Measurements from ENCODE around the gene CAMSAP1.

DNA sequence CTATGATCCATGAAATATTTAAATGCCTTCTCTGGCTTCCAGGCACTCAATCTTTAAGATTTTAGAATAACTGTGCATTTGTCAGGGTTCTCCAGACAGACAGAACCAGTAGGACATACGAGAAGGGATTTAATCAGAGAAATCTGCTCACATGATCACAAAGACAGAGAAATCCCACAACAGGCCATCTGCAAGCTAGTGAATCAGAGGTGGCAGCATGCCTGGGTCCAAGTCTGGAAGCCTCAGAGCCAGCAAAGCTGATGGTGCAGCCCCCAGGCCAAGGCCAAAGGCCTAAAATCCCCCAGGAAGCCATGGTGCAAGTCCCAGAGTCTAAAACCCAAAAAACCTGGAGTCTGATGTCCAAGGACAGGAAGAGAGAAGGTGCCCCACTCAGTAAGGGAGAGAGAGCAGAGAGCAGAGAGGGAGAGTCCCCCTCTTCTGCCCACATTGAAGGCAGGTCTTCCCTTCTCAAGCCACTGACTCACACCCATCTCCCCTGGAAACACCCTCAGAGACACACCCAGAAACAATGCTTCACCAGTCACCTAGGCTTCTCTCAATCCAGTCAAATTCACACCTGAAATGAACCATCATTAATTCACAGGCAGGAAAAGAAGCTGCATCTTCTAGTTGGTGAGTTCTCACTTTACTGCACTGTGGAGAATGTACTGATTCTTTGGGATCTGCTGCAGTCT lies 48.7 kb downstream of the CAMSAP1 start:
- TF ChIP-seq, protein P1, sequence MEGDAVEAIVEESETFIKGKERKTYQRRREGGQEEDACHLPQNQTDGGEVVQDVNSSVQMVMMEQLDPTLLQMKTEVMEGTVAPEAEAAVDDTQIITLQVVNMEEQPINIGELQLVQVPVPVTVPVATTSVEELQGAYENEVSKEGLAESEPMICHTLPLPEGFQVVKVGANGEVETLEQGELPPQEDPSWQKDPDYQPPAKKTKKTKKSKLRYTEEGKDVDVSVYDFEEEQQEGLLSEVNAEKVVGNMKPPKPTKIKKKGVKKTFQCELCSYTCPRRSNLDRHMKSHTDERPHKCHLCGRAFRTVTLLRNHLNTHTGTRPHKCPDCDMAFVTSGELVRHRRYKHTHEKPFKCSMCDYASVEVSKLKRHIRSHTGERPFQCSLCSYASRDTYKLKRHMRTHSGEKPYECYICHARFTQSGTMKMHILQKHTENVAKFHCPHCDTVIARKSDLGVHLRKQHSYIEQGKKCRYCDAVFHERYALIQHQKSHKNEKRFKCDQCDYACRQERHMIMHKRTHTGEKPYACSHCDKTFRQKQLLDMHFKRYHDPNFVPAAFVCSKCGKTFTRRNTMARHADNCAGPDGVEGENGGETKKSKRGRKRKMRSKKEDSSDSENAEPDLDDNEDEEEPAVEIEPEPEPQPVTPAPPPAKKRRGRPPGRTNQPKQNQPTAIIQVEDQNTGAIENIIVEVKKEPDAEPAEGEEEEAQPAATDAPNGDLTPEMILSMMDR (IDR thresholded peaks at IDR 0.05; ENCODE audit: insufficient read depth, low read depth, low read length), result no peak
- no peak for TF ChIP-seq EZH2 (IDR thresholded peaks at IDR 0.05; ENCODE audit: insufficient read depth, low read length)
